HS-27A (cell line): ENCODE results near the gene YOD1.
"Not testable (repeated sequence)": the region's sequence is repeated elsewhere in the genome, so short reads cannot be mapped to it uniquely, and the experiment has no call there.

Experiments used
- DNase-seq: peaks from one replicate; pipeline ENCODE4 v3.0.0-alpha.2; 2012; ENCODE audit warnings: low read depth, missing footprints

The YOD1 gene

DNA sequence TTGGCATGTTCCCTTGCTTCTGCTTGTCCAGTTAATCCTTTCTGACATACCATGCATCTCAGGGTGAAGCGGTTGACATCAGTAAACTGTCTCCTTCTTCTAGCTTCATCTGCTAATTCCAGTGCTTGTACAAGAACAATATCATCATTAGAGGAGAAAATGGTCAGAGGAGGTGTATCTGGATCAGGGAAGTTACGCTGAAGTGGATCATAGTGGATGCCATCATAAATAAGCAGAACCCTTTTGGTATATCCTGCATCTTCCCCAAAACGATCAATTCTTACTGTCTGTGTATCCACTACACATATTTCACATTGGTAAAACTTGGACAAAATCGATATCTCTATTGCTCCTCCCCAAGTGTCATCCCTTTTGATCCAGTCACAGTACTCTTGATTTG is 2.0 kb downstream of the YOD1 start:
- no peak for DNase-seq

DNA sequence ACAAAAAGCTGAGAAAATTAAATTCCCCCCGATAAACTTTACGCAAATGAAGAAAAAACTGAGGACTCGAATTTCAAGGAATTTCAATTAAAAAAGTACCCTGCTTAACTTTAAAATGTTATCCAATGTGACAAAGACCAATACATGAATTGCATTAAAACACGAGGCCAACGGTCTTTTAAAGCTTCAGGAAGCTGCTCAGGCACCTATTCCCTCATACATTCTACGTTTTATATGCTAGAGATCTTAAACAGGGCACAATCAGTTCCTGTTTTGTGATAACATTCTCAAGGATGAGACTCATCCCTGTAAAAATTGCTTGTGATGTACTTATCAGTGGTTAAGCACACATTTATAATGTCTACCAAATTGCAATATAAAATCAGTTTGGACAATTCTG is 3.0 kb downstream of the YOD1 start:
- DNase-seq, result no peak

DNA sequence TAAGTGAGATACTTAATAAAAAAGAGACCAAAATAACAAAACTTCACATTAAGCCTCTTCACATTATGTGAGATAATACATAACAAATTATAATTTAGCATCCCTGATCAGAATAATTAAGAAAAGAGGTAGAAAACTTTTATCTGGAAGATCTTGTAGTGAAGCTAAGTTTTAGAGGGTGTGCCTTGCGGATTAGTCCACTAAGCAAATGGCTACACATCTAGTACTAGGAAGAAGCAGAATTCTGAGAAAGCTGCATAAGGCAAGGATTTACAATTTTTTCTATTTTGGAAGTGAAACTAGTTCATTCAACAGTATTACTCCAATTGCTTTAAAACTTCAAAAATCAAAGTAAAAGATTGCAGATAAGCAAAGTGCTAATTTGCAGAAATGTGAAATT is 3.5 kb downstream of the YOD1 start:
- no peak for DNase-seq

DNA sequence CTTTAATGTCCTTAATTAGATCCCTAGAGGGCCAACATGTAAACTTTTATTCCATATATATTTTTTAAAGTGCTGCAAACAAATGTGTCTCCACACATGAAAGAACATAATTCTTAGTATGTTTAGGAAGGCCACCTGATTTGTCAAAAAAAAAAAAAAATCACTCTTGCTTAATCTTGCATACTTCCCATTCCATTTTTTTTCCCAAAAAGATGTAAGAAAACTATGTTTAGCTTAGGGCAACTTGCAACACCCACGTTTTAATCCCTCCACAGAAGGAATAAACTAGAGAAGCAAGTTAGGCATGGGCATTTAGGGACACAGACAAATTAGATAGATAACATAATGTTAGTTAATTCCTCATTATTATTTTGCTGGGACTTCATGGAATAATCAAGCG is 5.6 kb downstream of the YOD1 start:
- DNase-seq, result no peak

DNA sequence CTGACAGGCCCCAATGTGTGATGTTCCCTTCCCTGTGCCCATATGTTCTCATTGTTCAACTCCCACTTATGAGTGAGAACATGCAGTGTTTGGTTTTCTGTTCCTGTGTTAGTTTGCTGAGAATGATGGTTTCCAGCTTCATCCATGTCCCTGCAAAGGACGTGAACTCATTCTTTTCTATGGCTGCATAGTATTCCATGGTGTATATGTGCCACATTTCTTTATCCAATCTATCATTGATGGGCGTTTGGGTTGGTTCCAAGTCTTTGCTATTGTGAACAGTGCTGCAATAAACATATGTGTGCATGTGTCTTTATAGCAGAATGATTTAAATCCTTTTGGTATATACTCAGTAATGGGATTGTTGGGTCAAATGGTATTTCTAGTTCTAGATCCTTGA is 9.6 kb downstream of the YOD1 start:
- not testable (repeated sequence) for DNase-seq

DNA sequence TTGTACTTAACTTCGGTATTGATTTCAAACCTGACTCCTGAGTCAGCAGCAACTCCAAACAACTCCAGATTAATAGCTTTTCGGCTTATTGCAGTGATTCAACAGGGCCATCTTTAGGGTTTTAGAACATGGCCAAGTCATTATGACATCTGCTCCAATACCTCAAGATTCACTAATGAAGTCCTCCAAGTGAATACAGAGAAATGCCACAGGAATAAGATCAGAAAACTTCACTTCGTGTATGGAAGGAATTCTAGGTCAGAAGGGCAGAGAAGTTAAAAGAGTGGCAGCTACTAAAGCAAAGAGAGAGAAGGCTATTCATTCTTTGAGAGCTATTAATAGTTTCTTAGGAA is 10.9 kb downstream of the YOD1 start:
- no peak for DNase-seq

DNA sequence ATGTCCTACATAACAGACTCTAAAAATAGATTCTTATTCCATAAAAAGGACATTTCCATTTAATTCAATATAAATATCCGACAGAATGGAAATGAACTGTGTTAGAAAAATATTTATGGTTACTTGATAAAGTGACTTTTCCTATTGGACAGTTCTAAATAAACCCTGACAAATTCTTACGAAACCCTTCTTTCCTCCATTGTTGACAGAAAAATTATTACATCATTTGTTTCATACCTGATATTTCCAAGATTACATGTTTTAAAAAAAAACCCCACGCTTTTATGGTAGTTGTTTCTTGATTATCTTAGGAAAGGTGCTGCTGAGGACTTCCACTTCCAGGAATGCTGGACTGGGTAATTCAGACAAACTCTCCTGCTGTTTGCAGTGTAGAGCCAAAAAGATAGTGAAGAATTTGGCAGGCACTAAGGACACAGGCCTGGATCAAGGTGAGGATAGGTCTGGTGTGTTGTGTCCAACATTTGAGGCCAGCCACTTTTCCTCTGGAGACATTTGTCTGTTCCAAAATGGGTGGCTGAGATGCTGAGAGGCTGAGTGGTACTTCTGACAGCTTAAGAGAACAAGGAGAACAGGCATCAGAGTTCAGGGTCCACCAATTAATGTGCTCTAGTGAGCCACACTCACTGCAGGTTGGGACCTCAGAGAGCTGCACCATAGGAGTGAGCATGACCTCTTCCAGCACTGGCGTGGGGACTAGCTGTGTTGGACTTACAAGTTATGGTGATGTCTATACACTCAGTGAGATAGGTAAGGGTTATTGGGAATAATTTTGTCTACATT is 11.4 kb downstream of the YOD1 start:
- no peak for DNase-seq

DNA sequence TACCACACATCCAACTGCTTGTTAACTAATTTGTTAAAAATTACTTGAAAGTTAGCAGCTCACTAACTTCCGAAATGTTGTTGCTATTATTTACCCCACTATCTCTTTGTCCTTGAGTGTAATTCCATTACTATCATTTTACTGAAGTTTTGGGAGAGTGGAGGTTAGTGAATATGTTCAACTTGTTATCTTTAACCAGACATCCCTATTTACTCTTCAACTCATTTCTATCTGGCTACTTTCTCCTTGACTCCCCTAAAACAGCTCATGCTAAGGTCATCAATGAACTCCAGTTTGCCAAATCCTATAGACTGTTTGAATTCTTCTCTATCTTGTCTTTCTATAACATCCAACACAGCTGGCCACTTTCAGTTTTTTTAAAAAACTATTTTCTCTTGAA is 14.1 kb downstream of the YOD1 start:
- no peak for DNase-seq

DNA sequence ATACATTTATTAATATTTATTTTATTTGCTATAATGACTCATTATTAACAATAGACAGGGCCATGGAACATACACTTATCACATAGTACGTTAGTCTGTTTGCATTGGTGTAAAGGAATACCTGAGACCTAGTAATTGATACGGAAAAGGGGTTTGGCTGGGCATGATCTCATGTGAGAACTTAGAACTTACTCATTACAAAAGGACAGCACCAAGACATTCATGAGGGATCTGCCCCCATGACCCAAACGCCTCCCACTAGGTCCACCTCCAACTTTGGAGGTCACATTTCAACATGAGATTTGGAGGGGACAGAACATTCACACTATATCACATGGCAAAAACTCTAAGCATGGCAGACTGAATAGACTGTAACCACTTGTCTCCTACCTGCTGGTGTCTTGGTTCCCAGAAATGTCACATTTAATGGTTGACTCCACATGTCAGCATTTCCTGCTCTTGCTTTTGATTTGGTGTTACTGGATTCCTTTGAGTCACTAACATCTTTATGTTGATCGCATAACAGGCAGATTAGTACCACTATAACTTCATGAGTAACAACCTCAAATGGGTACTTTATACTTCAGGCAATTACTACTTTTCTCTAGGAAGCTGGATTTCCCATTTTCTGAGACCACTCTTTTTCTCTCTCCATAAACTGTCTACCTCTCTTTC is 15.0 kb downstream of the YOD1 start:
- DNase-seq, result no peak

DNA sequence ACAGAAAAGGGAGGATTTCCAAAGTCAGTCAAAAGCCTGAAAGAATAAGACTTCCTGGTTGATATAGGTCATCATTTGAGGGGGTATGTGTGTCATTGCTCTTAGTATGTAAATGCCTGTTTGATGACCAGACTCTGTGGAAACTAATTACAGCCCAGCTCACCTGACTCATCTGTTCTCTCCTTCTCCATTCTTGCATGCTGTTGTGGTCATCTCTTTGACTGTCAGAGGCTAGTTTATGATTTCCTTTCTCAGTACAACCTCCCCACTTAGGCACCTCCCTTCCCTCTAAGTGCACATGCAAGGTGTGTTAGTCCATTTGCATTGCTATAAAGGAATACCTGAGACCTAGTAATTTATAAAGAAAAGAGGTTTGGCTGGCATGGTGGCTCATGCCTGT is 16.0 kb downstream of the YOD1 start:
- DNase-seq, result no peak

DNA sequence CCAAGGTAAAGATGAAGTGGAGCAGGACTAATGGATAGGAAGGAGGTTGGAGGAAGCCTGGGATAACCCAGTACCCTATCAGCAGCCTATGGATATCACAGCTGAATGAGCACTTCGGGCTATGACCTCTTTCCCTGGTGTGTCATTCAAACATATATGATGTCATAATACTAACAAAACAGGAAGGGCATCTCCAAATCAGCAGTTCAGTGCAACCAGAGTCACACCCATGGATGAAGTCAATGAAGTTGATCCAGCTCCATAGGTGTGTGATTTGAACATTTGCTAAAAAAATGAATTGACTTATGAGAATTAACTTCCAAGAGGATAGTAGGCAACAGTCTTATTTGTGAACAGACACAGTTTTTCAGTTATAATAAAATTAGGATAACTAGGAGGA is 16.8 kb downstream of the YOD1 start:
- DNase-seq, result no peak

DNA sequence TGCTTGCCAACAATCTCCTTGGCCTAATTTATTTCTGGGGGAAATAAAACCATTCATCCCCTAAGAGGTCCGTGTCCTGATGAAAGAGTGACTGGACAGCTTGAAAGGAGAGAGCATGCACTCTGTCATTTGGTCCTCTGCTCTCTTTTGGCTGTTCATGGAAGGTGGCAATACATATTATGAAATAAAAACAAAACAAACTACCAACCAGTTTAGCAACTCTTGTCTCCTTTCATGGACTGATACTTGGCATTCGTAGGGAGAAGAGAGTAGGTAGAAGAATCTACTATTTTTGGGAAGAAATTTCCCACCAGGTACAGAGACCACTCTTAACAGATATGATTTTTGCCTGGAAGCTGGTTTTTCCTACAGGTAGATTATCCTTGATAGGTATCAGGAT is 17.7 kb downstream of the YOD1 start:
- DNase-seq, result no peak

DNA sequence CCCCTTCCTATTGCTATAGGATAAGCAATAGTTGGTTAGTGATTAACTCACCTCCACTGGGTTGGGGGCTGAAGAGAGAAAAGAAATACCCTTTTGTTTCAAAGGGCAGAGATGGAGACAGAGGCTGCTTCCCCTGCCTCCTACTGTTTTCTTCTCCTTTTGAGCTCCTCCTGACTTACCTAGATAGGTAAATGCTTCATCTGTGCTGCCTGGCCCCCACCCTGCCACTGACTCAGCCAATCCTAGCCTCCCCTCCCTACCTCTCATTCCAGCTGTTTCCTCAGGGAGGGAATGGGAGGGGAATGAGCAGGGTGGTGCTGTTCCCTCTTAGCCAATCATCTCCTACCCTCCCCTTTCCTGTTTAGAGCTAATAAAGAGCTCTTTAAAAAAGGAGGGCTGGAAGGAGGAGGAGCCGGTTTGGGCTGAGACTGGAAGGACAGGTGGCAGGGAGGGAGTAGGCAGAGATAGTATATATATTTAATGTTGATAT is 18.4 kb downstream of the YOD1 start, which contains the start of gene C1orf116:
Gene C1orf116, minus strand, starts transcription at position 229 of the 490 bp plus-strand sequence. CDS start 5,158 bp downstream, outside the sequence.
- DNase-seq, result no peak

DNA sequence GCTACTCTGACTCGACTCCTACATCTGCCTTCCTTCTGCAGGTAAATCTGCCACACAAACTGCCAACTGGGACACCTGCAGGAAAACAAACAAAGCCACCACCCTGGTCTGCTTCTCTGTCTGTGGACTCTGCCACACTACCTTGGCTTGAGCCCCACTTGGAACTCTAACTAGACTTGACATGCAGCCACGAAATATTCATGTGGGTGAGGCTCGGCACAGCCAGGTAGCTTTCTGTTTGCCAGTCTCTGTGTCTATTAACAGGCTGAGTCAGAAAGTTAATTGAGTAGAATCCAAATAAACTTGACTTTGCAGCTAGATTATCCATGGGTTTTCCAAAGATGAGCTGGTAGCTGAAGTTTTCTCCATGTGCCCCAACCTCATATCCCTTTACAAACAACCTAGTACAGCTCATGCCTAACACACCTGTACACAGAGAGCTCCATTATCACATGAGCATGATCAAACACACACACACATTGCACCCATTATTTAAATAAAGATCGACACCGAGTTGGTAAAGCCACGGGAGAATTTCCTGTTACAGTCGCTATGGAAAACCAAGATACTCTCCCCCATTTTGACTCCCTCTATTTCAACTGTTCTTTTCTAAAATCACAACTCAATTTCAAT is 19.3 kb downstream of the YOD1 start:
- DNase-seq, result no peak

DNA sequence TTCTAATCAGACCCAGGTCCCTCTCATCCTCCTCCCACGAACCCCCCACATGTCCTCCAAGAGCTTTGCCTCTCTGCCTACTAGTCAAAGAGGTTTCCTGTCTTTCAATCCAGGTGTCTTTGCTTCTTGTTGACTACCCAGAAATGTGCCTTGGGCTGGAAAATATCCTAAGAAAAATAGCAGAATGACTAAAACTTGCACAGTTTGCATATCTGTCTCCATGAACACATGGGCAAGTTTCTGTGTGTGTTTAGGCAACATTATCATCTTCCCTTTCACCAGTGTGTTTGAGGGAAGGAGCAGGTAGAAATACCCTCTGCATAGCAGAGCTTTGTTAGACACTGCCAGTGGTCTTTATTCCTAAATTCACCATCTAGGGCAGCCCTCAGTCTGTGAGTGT is 20.0 kb downstream of the YOD1 start:
- no peak for DNase-seq

DNA sequence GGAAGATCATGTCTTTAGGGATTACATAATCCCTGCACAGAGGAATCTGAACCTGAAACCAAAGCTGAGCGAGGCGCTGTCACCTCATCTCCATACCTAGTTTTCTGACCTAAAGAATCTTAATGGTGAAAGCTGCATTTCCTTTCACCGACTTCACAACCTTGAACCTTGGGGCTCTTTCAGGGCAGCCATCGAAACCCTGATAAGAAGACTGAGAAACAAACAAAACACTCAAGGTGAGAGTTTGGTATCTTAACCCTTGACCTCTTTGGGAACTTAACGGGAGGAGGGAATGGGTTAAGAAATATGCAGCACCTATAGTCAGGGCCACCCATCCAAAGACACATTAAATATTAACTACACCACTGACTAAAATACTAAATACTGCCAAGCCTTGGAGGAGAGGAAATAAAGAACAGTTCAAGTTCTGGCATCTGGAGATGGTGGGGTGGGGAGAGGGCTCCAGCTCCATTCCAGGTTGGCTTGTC is 20.4 kb downstream of the YOD1 start:
- DNase-seq, result no peak

DNA sequence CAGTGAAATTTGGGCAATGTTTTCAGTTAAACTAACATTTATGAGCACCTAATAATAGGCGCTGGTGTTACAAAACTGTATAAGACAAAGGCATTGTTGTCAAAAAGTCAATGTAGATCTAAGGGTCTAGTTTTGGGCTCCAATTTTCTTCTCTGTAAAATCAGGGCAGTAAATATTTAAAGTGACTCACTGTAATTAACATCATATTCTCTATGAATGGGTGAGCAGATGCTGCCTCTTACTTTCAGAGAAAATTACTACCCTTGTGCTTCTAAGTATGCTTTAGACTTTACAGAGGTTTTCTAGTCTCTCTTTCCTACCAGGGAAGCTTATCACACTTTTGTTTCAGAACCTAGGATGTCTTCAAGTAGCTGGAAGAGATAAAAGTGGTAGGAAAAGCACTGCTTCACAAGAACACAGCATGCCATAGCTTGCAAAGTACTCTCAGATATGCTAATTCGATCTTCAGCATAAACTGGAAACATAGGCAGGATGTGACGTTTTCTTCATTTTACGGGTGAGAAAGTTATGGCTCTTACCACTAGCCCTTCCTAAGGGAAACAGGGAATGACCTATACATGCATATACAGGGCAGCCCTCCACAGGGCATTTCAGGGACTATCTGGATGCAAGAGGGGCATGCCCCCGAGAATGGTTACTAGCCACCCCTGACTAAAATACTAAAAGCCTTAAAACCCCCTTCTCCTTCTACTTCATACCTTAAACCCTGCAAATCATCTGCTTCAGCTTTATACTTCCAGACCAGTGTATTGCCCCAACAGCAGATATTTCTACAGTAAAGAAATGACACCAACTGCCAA is 21.1 kb downstream of the YOD1 start:
- DNase-seq, result no peak

DNA sequence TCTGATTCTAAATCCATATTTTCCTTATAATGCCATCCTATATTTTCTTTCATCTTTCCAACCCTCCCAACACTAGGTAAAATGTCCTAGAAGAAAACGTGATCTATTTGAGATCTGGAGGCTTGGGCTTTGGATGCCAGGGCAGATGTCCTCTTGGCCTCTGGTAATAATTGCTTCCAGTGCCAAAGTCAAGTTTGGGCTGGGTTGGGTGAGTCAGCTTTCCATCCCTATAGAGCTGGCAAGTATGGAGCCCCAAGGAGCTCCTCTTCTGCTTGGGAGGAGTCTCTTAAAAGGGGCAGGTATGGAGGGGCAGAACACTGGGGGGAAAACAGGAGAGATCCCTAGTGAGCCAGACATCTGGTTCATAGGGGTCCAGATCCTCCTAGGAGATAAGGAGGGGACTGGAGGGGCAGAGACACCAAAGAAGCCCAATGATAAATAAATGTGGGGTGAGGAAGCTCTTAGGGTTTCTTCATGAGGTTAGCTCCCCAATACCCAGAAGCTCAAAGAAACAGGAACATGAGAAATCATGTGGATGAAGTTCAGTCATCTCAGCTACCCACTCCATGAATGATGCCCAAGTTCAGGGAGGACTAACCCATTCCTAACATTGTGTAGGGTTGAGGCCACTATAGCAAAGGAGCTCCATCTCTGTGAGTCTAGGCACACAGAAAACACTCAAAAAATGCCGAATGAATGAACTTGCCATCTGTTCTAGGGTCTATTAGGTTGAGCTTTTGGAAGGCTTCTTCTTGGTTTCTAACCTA is 21.9 kb downstream of the YOD1 start:
- DNase-seq, result no peak

DNA sequence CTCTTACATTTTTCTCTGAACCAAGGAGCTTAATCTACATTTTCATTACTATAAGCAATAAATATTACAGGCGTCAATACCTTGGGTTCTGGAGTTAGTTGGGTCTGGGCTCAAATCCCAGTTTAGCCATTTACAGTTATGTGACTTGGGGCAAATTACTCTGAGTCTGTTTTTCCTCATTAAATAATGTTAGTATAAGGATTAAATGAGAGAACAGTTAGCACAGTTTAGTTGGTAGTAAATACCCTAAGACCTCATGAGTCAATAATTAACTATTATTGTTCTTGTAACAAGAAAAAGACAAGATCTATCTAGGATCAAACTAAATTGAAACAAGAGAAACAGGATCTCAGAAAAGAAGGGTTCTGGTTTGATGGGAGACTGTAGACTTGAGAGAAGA is 23.1 kb downstream of the YOD1 start:
- DNase-seq, result no peak

DNA sequence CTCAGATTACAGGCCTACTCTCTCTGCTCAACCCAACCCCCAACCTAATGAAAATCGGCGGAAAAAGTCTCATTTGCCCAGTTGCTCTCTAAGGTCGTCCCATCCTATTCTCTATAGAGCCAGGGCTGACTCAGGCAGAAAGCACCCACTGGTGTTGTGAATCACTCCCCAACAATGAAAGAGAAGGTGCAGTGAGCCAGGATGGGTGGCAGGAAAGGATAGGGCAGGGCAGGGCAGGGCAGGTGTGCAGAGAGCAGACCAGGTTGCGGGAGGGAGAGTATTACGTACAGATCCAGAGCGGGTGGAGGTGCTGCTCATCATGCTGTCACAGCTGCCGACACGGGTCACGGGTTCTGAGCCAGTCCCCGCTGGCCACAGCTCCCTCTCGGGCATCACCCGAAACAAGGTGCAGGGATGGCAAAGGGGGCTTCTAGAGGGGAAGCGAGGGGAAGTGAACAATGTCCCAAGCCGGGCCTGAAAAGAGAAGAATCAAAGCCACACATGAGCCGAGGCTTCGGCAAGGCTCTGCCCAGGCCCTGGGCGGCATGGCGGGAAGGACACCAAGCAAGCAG is 23.7 kb downstream of the YOD1 start:
- DNase-seq, result no peak

DNA sequence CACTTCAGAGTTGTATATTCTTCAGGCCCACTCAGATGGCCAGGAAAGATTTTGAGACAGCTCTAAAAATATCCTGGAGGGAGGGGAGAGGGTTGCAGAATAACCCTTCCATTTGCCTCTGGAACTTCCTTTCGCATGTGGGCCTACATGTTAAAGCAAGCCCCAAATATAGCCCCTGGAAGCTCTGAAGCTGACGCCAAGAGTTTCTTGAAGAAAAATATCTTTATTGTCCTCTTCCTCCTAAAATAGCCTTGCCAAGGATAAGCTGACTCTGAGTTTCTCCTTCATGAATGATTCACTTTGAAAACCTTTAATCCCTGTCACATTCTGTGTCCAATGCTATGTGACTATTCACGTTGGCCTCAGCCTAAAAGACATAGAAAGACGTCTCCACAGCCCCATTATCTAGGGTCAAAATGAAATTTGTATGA is 24.9 kb downstream of the YOD1 start:
- no peak for DNase-seq
